IMR-90 (cell line): ENCODE data around the gene SYS1.

Experiments
- MAFK ChIP-seq: IDR thresholded peaks from 2 replicates; pipeline ENCODE4 v1.6.1; 2012; ENCODE audit warnings: low read depth, low read length, improper control_type of control experiment
- MXI1 ChIP-seq: IDR thresholded peaks from 2 replicates; pipeline ENCODE4 v1.6.1; 2012; ENCODE audit warnings: low read depth, mild to moderate bottlenecking, low read length, moderate library complexity, borderline replicate concordance
- NFE2L2 ChIP-seq: fragments of 150-350 bp; IDR thresholded peaks from 2 replicates; pipeline ENCODE4 v1.6.1; 2016; ENCODE audit warnings: low read depth, mild to moderate bottlenecking, low read length
- POLR2A ChIP-seq: IDR thresholded peaks from 2 replicates; pipeline ENCODE4 v1.6.1; 2012; ENCODE audit warnings: mild to moderate bottlenecking, low read depth, low read length
- RAD21 ChIP-seq: IDR thresholded peaks from 2 replicates; pipeline ENCODE4 v1.6.1; 2012; ENCODE audit warnings: low read length, improper control_type of control experiment
- RCOR1 ChIP-seq: IDR thresholded peaks from 2 replicates; pipeline ENCODE4 v1.6.1; 2012; ENCODE audit warnings: mild to moderate bottlenecking, low read length, improper control_type of control experiment; ENCODE audit not compliant: insufficient replicate concordance
- RFX5 ChIP-seq: IDR thresholded peaks from 2 replicates; pipeline ENCODE4 v1.8.0; 2012; ENCODE audit warnings: low read depth, mild to moderate bottlenecking, low read length, moderate library complexity
- TF ChIP-seq, protein P1 (sequence below): conservative IDR thresholded peaks from 2 replicates; pipeline ENCODE4 v1.5.1; 2012; ENCODE audit warnings: mild to moderate bottlenecking, low read depth, low read length, improper control_type of control experiment
- TF ChIP-seq, protein P2 (sequence below): fragments of 150-350 bp; IDR thresholded peaks from 2 replicates; pipeline ENCODE4 v1.6.1; 2016; ENCODE audit warnings: low read depth, mild to moderate bottlenecking, low read length, moderate library complexity, borderline replicate concordance

DNA sequence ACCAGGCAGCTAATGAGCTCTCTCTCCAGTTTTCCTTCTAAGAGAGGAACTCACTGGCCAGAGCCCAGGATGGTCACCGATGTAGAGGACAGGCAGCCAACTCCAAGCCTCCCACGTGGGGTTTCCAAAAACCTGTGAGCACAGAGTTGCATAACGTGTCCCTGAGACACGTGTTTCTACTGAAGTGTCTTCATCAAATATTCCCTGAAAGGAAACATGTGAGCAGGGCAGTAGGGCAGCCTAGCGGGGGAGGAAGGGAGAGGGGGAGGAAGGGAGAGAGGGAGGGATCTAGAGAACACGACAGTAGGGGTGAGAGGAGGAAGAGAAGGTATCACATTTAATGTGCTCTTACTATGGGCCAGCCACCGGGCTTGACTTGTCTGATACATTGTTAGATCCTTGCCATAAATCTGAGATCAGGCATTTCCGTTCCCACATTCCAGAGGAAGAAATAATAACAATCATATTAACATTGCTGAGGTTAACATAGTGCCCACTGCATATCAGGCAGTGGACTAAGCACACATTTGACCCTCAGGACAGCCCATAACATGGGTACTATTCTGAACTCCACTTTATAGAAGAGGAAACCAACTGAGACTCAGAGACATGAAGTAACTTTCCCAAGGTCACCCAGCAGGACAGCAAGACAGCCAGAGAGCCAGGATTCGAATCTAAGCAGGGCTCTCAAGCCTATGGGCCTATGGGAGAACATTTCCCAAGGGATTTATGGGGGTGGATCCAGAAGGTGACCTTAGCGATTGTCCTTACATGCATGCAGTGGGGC, 4.5 kb upstream of the SYS1 start:
- TF ChIP-seq MAFK (no peak), POLR2A (no peak), MXI1 (peak; percentile 92), RAD21 (no peak), RCOR1 (peak; percentile 6), RFX5 (no peak), NFE2L2 (no peak)
- TF ChIP-seq, protein P1, sequence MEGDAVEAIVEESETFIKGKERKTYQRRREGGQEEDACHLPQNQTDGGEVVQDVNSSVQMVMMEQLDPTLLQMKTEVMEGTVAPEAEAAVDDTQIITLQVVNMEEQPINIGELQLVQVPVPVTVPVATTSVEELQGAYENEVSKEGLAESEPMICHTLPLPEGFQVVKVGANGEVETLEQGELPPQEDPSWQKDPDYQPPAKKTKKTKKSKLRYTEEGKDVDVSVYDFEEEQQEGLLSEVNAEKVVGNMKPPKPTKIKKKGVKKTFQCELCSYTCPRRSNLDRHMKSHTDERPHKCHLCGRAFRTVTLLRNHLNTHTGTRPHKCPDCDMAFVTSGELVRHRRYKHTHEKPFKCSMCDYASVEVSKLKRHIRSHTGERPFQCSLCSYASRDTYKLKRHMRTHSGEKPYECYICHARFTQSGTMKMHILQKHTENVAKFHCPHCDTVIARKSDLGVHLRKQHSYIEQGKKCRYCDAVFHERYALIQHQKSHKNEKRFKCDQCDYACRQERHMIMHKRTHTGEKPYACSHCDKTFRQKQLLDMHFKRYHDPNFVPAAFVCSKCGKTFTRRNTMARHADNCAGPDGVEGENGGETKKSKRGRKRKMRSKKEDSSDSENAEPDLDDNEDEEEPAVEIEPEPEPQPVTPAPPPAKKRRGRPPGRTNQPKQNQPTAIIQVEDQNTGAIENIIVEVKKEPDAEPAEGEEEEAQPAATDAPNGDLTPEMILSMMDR = no peak
- TF ChIP-seq, protein P2, sequence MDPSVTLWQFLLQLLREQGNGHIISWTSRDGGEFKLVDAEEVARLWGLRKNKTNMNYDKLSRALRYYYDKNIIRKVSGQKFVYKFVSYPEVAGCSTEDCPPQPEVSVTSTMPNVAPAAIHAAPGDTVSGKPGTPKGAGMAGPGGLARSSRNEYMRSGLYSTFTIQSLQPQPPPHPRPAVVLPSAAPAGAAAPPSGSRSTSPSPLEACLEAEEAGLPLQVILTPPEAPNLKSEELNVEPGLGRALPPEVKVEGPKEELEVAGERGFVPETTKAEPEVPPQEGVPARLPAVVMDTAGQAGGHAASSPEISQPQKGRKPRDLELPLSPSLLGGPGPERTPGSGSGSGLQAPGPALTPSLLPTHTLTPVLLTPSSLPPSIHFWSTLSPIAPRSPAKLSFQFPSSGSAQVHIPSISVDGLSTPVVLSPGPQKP = no peak
